GM21423 (cell line): ENCODE results near the gene HYOU1.
"Not testable (repeated sequence)": the region's sequence is repeated elsewhere in the genome, so short reads cannot be mapped to it uniquely, and the experiment has no call there.

Source experiments
- ATAC-seq: cut with Tn5 transposase; IDR thresholded peaks from one replicate; pipeline ENCODE4 v1.9.1; 2021; ENCODE audit warnings: mild to moderate bottlenecking, moderate library complexity; ENCODE audit not compliant: unreplicated experiment

Gene HYOU1

GRCh38 chr11:119087747-119088241, 30.8 kb upstream of the HYOU1 start:
- no peak for ATAC-seq

- no peak for ATAC-seq
Measured at GRCh38 chr11:119087123-119087522, 30.1 kb upstream of the HYOU1 start.

DNA sequence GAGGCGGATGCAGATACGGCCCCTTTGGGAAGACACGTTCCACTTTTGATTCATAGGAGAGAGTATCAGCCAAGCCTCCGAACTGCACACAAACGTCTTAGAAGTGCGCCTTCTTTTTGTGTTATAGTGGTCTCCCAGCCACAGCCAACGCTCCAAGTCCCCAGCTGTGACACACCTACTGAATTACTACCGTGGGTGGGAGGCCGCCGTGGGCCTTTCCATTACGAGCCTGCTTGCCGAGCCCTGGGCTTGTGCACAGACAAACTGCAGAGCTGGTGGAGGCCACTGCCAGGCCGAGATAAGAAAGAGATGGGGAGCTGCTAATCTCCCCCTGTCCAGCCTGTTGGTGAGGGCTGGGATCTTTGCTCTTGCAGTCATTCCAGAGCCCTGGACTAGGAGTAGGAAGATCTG, 28.4 kb upstream of the HYOU1 start:
- peak; percentile 29 for ATAC-seq

DNA sequence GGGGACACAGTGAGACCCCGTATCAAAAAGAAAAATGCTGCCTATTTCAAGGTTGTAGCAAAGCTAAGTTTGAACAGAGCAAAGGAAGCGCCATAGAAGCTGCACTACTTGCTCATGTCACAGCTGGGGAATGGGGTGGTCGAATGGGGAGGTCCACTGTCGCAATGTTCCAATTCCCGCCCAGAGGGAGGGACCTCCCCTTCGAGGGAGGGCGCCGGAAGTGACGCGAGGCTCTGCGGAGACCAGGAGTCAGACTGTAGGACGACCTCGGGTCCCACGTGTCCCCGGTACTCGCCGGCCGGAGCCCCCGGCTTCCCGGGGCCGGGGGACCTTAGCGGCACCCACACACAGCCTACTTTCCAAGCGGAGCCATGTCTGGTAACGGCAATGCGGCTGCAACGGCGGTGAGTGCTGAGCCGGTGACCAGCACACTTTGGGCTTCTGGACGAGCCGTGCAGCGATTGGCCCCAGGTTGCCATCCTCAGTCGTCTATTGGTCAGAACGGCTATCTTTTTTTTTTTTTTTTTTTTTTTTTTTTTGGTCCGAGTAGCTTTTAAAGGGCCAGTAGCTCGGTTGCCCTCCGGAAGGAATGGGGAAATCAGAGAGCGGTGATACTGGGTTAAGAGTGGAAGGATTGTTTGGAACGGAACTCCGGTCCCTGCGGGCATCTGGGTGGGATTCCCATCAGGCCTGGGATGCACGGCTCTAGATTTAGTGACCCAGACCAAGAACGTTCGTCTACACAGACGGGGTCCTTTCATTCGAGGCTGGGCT, 27.8 kb upstream of the HYOU1 start, which contains the start of gene HMBS:
TSS of gene HMBS (plus strand) at position 219 of the 774 bp plus-strand sequence. CDS start at position 372, 153 bp downstream.
- peak; percentile 86 for ATAC-seq

- no peak for ATAC-seq
Measured at GRCh38 chr11:119081682-119082260, 24.8 kb upstream of the HYOU1 start.

- ATAC-seq = no peak
Measured at GRCh38 chr11:119078675-119079420, 21.8 kb upstream of the HYOU1 start.

- ATAC-seq = no peak
Measured at GRCh38 chr11:119077839-119078238, 20.8 kb upstream of the HYOU1 start.

DNA sequence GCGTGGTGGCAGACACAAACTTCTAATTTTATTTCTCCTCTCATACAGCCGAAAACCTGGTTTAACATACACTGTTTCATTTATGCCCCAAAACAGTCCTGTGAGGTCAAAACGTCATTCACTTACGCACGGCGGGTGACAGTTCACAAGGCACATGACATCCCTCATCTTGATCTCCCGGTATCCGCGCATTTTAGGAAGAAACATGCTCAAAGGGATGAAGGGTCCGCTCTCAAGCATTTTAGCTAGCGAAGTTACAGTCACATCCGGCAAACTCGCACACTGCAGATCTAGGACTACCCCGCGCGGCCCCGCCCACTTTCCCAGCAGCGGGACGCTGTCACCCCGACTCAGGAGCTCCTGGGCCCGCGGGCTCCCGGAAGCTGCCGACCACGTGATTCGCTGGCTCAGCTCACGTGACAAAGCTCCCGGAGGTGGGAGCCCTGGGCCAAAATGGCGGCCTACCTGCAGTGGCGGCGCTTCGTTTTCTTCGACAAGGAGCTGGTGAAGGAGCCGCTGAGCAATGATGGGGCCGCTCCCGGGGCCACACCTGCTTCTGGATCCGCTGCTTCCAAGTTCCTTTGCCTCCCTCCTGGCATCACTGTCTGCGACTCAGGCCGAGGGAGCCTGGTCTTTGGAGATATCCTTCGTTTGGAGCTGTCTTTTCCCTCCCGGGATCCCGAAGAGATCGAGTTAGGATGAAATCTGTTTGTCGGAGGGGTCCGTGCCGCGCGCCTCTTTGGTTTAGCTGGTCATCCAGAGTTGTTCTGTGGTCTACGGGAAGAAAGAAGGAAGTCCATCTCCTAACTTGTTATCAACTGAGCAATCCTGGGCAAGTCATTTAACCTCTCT, 10.6 kb upstream of the HYOU1 start, which contains the start of gene VPS11:
TSS of gene VPS11 (plus strand) at position 448 of the 852 bp plus-strand sequence. CDS start at position 454, 6 bp downstream.
- peak; percentile 90 for ATAC-seq

- ATAC-seq = no peak
Measured at GRCh38 chr11:119065369-119065768, 8.4 kb upstream of the HYOU1 start.

- no peak for ATAC-seq
Measured at GRCh38 chr11:119062779-119063178, 5.8 kb upstream of the HYOU1 start.

- ATAC-seq = no peak
Measured at GRCh38 chr11:119061256-119061655, 4.3 kb upstream of the HYOU1 start.

DNA sequence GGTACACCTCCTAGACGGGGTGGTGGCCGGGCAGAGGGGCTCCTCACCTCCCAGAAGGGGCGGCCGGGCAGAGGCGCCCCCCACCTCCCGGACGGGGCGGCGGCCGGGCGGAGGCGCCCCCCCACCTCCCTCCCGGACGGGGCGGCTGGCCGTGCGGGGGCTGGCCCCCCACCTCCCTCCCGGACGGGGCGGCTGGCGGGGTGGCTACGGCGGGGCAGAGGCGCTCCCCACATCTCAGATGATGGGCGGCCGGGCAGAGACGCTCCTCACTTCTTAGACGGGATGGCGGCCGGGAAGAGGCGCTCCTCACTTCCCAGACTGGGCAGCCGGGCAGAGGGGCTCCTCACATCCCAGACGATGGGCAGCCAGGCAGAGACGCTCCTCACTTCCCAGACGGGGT, 2.1 kb upstream of the HYOU1 start:
- ATAC-seq = not testable (repeated sequence)

DNA sequence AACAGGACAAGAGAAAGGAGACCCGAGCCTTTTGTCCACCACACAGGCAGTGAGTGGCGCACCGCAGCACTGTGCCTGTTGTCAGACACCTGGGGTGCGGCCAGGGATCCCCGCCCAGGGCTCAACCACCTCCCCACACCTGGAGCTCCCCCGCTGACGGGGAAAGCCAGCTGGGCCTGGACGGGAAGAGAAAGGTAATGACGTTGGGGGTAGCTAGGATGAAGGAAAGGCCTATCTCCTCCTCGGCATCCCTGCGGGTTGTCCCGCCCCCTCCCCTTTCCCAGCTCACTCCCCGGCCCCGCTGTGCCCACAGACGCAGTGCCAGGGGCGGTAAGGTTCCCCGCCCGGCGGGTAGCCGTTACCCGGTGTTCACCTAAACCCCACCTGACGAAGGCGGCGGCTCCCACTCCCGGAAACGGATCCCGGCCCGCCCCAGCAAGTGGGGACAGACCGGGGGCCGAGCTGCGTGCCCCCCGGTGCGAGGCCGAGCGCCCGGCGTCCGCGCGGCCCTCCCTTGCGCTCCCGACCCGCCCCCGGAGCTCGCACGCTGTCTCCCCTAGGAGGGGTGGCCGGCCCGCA, 495 bp downstream of the HYOU1 start:
- ATAC-seq = peak; percentile 6

DNA sequence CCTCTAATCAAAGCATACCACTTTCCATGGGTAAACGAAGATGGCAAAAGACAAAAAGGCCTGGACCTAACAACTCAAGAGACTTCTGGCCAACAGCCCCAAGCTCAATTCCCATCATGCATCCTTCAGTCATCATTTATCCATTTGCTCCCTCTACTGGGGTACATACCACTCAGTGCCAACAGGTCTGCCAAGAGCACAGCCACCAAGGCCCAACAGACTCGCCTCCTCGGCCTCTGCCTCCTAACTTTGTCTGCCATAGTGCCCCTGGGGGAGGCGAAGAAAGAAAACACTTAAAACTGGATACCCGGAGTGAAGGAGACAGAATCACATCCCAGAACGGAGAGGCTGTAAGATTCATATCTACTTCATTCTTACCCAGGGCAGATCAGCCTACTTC, 1.1 kb downstream of the HYOU1 start:
- ATAC-seq = no peak

GRCh38 chr11:119054418-119054817, 2.6 kb downstream of the HYOU1 start:
- ATAC-seq = no peak

DNA sequence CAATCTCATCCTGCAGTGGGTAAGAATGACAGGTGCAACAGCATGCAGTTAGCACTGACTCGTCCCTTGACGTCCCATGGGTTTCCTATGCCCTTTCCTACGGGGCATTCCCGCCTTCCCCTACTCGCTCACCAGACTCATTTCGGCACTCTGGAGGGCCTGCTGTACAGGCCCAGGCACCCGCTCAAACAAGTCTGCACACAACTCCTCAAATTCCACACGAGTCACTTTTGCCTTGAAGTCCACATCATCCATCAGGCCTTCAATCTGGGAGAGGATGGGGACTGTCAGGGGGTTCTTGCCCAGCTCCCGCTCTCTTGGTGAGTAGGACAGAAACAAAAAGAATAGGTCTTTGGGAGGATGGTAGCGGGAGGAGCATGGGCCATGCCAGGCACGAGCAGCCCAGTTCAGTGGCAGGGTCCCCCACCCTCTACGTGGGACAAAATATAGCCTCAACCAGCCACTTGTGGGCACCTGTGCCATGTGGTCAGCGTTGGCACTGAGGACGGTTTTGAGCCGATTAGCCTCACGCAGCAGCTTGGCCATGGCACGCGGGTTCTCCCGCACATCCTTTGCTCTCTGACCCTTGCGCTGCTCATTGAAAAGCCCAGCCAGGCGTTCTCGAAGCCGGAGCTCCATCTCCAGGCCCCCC, 4.7 kb downstream of the HYOU1 start:
- no peak for ATAC-seq

DNA sequence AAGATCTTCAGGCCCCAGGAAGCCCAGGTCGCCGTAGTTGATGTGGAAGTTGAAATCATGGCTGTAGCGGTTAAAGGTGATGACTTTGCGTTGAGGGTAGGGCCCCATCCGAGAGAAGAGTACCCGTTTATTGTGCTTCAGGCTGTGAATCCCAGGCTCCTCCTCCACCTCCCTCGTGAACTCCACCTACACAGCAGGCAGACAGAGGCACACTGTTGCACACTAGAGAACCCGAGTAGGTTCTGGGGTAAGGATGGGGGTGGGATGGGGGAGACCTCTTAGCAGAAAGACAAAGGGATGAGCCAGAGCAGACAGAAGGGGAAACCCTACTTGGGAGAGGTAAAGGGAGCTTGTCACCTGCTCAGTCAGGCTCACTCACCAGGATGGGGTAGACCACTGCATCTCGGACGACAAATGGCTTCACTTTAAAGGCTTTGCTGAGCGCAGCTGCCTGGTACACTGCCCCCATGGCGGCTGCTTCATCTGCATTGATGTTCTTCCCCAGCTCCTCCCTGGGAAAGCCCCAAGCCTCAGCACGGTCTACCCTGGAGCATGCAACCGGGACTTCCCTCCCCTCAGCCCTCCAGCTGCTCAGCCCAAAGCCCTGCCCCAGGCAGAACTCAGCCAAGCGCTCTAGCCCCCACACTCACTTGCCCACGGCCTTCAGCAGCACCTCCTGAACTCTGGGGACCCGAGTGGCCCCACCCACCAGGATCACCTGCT, 5.4 kb downstream of the HYOU1 start:
- peak; percentile 35 for ATAC-seq

DNA sequence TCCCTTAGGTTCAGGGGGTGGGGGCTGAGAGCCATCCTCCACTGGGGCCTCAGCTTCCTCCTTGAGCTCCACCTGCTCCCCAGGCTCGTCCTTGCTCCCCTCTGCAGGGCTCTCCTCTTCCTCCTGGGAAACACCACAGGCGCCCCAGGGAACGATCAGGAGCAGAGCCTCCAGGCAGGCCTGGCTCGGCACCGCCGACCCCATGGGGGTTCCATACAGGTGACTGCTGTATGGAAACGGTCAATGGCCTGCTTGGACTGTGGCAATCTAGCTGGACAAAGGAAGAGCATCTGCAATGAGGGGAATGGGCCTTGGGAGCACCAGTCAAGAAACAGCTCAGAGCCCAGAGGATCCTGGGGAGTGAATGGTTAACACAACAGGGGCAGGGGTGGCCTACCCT, 7.9 kb downstream of the HYOU1 start:
- ATAC-seq = no peak

DNA sequence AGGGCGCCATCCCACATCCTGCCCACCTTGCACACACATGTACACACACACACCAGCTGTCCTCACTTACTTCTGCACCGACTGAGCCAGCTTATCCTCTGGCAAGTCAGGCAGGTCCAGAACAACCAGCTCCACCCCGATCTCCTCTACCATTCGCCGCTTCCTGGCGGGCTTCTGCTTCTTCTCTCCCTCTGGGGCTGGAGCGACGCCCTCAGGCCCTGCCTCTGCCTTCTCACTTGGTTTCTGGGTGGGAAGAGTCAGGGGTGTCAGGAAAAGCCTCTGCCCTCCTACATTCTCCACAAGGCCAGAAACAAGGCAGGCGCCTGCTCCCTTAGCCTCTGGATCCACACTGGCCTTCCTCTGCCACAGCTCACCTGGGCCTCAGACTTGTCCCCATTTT, 8.4 kb downstream of the HYOU1 start:
- no peak for ATAC-seq
